Liver (tissue), 9 donors: ENCODE results near the gene SELENBP1. TPM values are rescaled to one million over a fixed set of nuclear protein-coding genes. Genes with fewer than 3 reads are reported as not detected.

Source experiments
- DNase-seq: peaks from one replicate; pipeline ENCODE4 v3.0.0-alpha.2; 2017; ENCODE audit warnings: low spot score
- H3K27ac ChIP-seq, 2 donors: one replicate each; pipeline ENCODE4 v1.7.0; 2013; ENCODE audit warnings: inconsistent platforms in 2 of 2, low read length in 2 of 2, control low read depth in 1 of 2, low read depth in 1 of 2, mild to moderate bottlenecking in 1 of 2
- H3K27me3 ChIP-seq, 4 donors: one replicate each; pipeline versions ENCODE4 v1.6.1 to v1.7.0; 2013; ENCODE audit warnings: low read length in 3 of 4, inconsistent platforms in 1 of 4, mild to moderate bottlenecking in 1 of 4, moderate library complexity in 1 of 4; ENCODE audit not compliant: control insufficient read depth in 4 of 4, insufficient read depth in 4 of 4
- H3K36me3 ChIP-seq, 4 donors: one replicate each; pipeline versions ENCODE4 v1.6.1 to v1.7.0; 2013; ENCODE audit warnings: low read length in 3 of 4, mild to moderate bottlenecking in 3 of 4, low read depth in 1 of 4, moderate library complexity in 1 of 4; ENCODE audit not compliant: control insufficient read depth in 4 of 4, insufficient read depth in 3 of 4
- H3K4me1 ChIP-seq, 4 donors: one replicate each; pipeline versions ENCODE4 v1.6.1 to v1.7.0; 2013; ENCODE audit warnings: low read length in 3 of 4, mild to moderate bottlenecking in 3 of 4, moderate library complexity in 1 of 4; ENCODE audit not compliant: control insufficient read depth in 4 of 4, insufficient read depth in 4 of 4
- H3K4me3 ChIP-seq, 3 donors: one replicate each; pipeline versions ENCODE4 v1.6.1 to v1.7.0; 2013; ENCODE audit warnings: low read length in 3 of 3, control low read depth in 1 of 3, low read depth in 1 of 3, mild to moderate bottlenecking in 1 of 3
- H3K9ac ChIP-seq, 2 donors: one replicate each; pipeline ENCODE4 v1.7.0; 2013; ENCODE audit warnings: low read length in 2 of 2, mild to moderate bottlenecking in 2 of 2, moderate library complexity in 2 of 2, control low read depth in 1 of 2, low read depth in 1 of 2
- H3K9me3 ChIP-seq, 4 donors: one replicate each; pipeline versions ENCODE4 v1.6.1 to v1.7.0; 2013; ENCODE audit warnings: low read length in 3 of 4; ENCODE audit not compliant: control insufficient read depth in 4 of 4
- ATF3 ChIP-seq: IDR thresholded peaks from 2 replicates; pipeline ENCODE4 v1.6.1; 2016; ENCODE audit warnings: antibody characterized with exemption
- CTCF ChIP-seq: fragments of 150-350 bp; IDR thresholded peaks from 2 replicates; pipeline ENCODE4 v1.5.1; 2017; ENCODE audit warnings: improper control_type of control experiment, low read depth, low read length; ENCODE audit not compliant: missing input control
- EGR1 ChIP-seq, 2 donors: IDR thresholded peaks; 2 replicates each; pipeline ENCODE4 v1.6.1; 2016 to 2018; ENCODE audit warnings: antibody characterized with exemption in 2 of 2, low read depth in 2 of 2
- FOXA1 ChIP-seq: IDR thresholded peaks from 2 replicates; pipeline ENCODE4 v1.6.1; 2016; ENCODE audit warnings: antibody characterized with exemption
- FOXA2 ChIP-seq: IDR thresholded peaks from 2 replicates; pipeline ENCODE4 v1.6.1; 2016; ENCODE audit warnings: antibody characterized with exemption
- HNF4A ChIP-seq, 2 donors: conservative IDR thresholded peaks; 2 replicates each; pipeline ENCODE4 v1.6.1; 2016; ENCODE audit warnings: antibody characterized with exemption in 2 of 2, mild to moderate bottlenecking in 2 of 2
- HNF4G ChIP-seq: IDR thresholded peaks from 2 replicates; pipeline ENCODE4 v1.6.1; 2016; ENCODE audit warnings: antibody characterized with exemption
- JUND ChIP-seq, 2 donors: IDR thresholded peaks; 2 replicates each; pipeline ENCODE4 v1.6.1; 2016; ENCODE audit warnings: antibody characterized with exemption in 2 of 2
- NR2F2 ChIP-seq: IDR thresholded peaks from 2 replicates; pipeline ENCODE4 v1.6.1; 2016; ENCODE audit warnings: antibody characterized with exemption
- RAD21 ChIP-seq, 2 donors: IDR thresholded peaks; 2 replicates each; pipeline ENCODE4 v1.6.1; 2016; ENCODE audit warnings: antibody characterized with exemption in 2 of 2, mild to moderate bottlenecking in 2 of 2
- REST ChIP-seq: IDR thresholded peaks from 2 replicates; pipeline ENCODE4 v1.6.1; 2016; ENCODE audit warnings: antibody characterized with exemption, mild to moderate bottlenecking
- RXRA ChIP-seq, 2 donors: IDR thresholded peaks; 2 replicates each; pipeline ENCODE4 v1.6.1; 2017 to 2018; ENCODE audit warnings: antibody characterized with exemption in 2 of 2, mild to moderate bottlenecking in 1 of 2
- SP1 ChIP-seq: IDR thresholded peaks from 2 replicates; pipeline ENCODE4 v1.6.1; 2018; ENCODE audit warnings: antibody characterized with exemption, mild to moderate bottlenecking
- TAF1 ChIP-seq: conservative IDR thresholded peaks from 2 replicates; pipeline ENCODE4 v1.6.1; 2016; ENCODE audit warnings: antibody characterized with exemption, mild to moderate bottlenecking
- YY1 ChIP-seq: IDR thresholded peaks from 2 replicates; pipeline ENCODE4 v1.6.1; 2016; ENCODE audit warnings: antibody characterized with exemption, mild to moderate bottlenecking
- WGBS: extraction: QIAGEN DNeasy Blood & Tissue Kit; methylation state at CpG from one replicate; pipeline ENCODE4 v1.1.7; 2013; 5-methylcytosine and 5-hydroxymethylcytosine counted together
- polyA plus RNA-seq, 2 donors: library from polyadenylated mRNA; stranded (reverse) in 1 of 2; unstranded in 1 of 2; fragments of 200-250 nt in 1 of 2; fragments of >200 nt in 1 of 2; fragmentation: Nextera tagmentation in 1 of 2; extraction: Ambion mirVana in 1 of 2; gene quantifications; one replicate each; pipeline versions ENCODE4 v1.2.1 to v1.2.3, GENCODE V29; 2013 to 2015
- total RNA-seq, 2 donors: library from RNA; depleted of rRNA; stranded (reverse); fragments of >200 nt; gene quantifications; one replicate each; pipeline ENCODE4 v1.2.3, GENCODE V29; 2014
- TF ChIP-seq, protein P1 (sequence below): IDR thresholded peaks from 2 replicates; pipeline ENCODE4 v1.6.1; 2016; ENCODE audit warnings: antibody characterized with exemption
- TF ChIP-seq, protein P2 (sequence below): IDR thresholded peaks from 2 replicates; pipeline ENCODE4 v1.6.1; 2016; ENCODE audit warnings: antibody characterized with exemption
- donor health status: healthy.
- donor health status: healthy.
- donor health status: healthy.
- donor health status: healthy.
- donor health status: healthy.

The SELENBP1 gene
- total and polyA plus RNA-seq, 4 donors, result 141 to 387 (median 181) TPM

DNA sequence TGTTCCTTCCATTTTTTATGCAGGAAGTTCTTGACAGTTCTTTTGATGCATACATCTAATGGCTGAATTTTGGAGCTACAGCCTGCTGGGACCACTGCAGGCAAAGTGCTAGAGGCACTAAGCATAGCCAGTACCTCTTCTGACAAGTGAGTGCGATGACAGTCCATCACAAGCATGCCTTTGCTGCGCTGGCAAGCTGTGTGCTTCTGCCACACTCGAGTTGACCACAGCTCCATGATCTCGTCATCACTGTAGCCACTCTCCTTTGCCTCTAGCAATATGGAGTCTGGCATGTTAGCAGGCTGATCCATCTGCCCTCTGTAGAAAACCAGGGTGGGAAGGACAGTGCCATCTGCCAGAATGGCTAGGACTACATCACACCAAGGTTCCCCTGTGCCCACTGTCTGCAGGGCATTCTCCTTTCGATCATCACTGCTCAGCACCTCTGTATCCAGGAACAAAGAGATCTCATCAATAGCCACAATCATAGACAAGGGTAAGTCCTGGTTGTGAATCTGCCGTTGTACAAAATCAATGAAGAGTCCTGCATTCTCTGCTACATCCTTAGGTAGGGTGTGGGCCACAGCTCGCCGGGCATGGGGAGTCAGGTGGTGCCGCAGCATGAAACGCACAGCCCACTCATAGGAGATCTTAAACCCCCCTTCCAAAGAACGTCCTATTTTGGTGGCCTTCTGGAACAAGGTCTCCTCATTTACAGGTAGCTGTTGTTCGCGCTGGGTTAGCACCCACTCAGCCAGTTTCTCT lies 32.9 kb upstream of the SELENBP1 start:
- Histone ChIP-seq H3K36me3 (peaks cover 18 to 78% (median 75%) of the 10 kb centered on the region in 4 donors), H3K4me1 (peaks cover 2 to 27% (median 21%) of the 10 kb centered on the region in 4 donors), H3K9me3 (no peaks in the 10 kb centered on the region), H3K27me3 (no peaks in the 10 kb centered on the region), H3K9ac (no peak overlapping the region), H3K4me3 (no peak overlapping the region), H3K27ac (no peak overlapping the region)
- no peak for DNase-seq
- WGBS, result 95% methylated on average over 13 of the region's 13 CpGs
- TF ChIP-seq YY1 (no peak), RXRA (IDR thresholded peaks at IDR 0.05) (no peak), REST (no peak), ATF3 (no peak), FOXA2 (no peak), SP1 (no peak), JUND (IDR thresholded peaks at IDR 0.05) (no peak), EGR1 (IDR thresholded peaks at IDR 0.05; ENCODE audit: low read depth in 2 of 2) (no peak), RAD21 (IDR thresholded peaks at IDR 0.05) (no peak), HNF4A (conservative IDR thresholded peaks at IDR 0.05) (no peak), NR2F2 (no peak), TAF1 (no peak), FOXA1 (no peak), HNF4G (no peak), CTCF (no peak)
- TF ChIP-seq, protein P1, sequence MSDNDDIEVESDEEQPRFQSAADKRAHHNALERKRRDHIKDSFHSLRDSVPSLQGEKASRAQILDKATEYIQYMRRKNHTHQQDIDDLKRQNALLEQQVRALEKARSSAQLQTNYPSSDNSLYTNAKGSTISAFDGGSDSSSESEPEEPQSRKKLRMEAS, result no peak
- TF ChIP-seq, protein P2, sequence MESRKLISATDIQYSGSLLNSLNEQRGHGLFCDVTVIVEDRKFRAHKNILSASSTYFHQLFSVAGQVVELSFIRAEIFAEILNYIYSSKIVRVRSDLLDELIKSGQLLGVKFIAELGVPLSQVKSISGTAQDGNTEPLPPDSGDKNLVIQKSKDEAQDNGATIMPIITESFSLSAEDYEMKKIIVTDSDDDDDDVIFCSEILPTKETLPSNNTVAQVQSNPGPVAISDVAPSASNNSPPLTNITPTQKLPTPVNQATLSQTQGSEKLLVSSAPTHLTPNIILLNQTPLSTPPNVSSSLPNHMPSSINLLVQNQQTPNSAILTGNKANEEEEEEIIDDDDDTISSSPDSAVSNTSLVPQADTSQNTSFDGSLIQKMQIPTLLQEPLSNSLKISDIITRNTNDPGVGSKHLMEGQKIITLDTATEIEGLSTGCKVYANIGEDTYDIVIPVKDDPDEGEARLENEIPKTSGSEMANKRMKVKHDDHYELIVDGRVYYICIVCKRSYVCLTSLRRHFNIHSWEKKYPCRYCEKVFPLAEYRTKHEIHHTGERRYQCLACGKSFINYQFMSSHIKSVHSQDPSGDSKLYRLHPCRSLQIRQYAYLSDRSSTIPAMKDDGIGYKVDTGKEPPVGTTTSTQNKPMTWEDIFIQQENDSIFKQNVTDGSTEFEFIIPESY, result no peak
